GM12872 (cell line): ENCODE results near the gene UBE2I.

ENCODE experiments used
- CTCF ChIP-seq: IDR thresholded peaks from 3 replicates; pipeline ENCODE4 v1.5.1; 2011; ENCODE audit warnings: low read depth, mild to moderate bottlenecking, low read length, moderate library complexity; ENCODE audit not compliant: insufficient read depth

UBE2I gene

DNA sequence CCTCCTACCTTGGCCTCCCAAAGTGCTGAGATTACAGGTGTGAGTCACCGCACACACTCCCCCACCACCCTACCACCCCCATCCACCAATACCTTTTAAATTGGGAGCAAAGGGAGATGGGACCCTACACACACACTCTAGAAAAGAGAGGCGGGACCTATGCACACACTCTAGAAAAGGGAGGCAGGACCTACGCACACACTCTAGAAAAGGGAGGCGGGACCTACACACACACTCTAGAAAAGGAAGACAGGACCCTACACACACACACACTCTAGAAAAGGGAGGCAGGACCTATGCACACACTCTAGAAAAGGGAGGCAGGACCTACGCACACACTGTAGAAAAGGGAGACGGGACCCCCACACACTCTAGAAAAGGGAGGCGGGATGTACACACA, 34.7 kb upstream of the UBE2I start:
- no peak for TF ChIP-seq CTCF

- no peak for TF ChIP-seq CTCF
Observed at GRCh38 chr16:1275791-1276579, 33.5 kb upstream of the UBE2I start.

DNA sequence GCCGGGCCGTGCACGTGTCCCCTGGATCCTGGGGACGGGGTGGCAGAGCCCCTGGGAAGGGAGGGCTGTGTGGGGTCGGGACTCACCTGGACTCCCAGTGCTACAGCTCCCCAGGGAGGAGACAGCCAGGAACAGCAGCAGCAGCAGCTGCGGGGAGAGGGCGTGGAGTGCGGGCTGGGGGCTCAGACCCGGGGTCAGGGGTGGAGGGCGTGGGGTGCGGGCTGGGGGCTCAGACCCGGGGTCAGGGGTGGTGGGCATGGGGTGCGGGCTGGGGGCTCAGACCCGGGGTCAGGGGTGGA, 32.9 kb upstream of the UBE2I start:
- TF ChIP-seq CTCF = no peak

DNA sequence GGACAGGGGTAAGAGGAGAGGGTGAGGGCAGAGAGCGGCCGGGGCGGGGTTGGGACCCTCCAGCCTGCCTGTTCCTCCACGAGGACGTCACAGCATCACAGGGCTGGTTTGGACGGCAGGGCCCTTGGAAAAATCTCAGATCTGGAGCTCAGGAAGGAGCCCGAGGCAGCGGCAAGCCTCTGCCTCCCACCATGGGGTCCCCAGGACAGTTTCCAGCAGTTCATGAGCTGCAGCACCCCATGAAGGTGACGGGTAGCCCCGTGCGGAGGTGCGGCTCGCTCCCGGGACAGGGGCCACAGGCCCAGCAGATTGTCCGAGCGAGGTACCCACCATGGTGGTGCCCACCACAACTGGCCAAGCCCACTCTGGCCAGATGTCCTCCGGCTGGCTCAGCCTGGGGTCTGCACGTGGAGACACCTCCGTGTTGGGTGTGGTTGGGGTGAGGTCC, 32.3 kb upstream of the UBE2I start:
- TF ChIP-seq CTCF = no peak

DNA sequence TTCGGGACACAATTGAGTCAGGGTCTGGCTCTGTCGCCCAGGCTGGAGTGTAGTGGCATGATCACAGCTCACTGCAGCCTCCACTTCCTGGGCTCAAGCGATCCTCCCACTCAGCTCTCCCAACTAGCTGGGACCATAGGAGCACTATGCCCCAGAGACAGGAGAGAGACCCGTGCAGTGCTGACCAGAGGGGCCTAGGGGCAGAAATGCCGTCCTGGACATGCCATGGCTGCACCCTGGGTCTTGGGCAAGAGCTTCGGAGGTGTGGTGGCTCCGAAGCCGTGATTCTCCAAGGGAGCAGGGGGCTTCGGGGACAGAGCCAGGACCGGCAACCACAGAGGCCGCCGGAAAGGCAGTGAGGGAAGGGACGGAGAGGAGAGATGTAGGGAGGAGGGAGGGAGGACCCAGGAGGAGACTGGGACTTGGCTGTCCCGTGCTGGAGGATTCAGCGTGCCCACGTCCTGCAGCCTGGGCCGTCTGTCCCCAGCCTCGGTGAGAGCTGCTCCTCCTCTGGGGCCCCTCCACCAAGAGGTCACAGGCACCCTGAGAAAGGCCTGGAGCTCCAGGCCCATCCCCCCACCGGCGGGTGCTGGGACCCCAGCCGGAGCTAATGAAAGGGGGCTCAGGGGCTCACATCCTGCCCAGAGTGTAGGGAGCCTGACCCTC, 31.7 kb upstream of the UBE2I start:
- TF ChIP-seq CTCF = no peak

- TF ChIP-seq CTCF = no peak
Observed at GRCh38 chr16:1278477-1278876, 31.0 kb upstream of the UBE2I start.

GRCh38 chr16:1279081-1279944, 30.1 kb upstream of the UBE2I start:
- TF ChIP-seq CTCF = no peak
